Measurements from ENCODE around the gene CDCA8.
"Not testable (repeated sequence)": the region's sequence is repeated elsewhere in the genome, so short reads cannot be mapped to it uniquely, and the experiment has no call there.

DNA sequence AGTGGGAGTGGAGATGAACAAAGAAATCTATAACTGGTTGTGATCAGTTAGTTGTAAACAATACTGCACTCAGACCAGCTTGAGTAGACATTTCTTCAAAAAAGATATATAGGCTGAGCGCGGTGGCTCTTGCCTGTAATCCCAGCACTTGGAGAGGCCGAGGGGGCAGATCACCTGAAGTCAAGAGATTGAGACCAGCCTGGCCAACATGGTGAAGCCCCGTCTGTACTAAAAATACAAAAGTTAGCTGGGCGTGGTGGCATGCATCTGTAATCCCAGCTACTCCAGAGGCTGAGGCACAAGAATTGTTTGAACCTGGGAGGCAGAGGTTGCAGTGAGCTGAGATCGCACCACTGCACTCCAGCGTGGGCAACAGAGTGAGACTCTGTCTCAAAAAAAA lies 45.7 kb downstream of the CDCA8 start:
- TF ChIP-seq, protein P1, sequence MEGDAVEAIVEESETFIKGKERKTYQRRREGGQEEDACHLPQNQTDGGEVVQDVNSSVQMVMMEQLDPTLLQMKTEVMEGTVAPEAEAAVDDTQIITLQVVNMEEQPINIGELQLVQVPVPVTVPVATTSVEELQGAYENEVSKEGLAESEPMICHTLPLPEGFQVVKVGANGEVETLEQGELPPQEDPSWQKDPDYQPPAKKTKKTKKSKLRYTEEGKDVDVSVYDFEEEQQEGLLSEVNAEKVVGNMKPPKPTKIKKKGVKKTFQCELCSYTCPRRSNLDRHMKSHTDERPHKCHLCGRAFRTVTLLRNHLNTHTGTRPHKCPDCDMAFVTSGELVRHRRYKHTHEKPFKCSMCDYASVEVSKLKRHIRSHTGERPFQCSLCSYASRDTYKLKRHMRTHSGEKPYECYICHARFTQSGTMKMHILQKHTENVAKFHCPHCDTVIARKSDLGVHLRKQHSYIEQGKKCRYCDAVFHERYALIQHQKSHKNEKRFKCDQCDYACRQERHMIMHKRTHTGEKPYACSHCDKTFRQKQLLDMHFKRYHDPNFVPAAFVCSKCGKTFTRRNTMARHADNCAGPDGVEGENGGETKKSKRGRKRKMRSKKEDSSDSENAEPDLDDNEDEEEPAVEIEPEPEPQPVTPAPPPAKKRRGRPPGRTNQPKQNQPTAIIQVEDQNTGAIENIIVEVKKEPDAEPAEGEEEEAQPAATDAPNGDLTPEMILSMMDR (CRISPR knock-in tag; IDR thresholded peaks at IDR 0.05): not testable (repeated sequence)
- TF ChIP-seq ZNF746 (CRISPR knock-in tag; IDR thresholded peaks at IDR 0.05); CBX5 (CRISPR knock-in tag; IDR thresholded peaks at IDR 0.05; ENCODE audit: borderline replicate concordance); SIN3A (IDR thresholded peaks at IDR 0.05; ENCODE audit: borderline replicate concordance, low read depth, low read length): not testable (repeated sequence)
- TF ChIP-seq, protein P2, sequence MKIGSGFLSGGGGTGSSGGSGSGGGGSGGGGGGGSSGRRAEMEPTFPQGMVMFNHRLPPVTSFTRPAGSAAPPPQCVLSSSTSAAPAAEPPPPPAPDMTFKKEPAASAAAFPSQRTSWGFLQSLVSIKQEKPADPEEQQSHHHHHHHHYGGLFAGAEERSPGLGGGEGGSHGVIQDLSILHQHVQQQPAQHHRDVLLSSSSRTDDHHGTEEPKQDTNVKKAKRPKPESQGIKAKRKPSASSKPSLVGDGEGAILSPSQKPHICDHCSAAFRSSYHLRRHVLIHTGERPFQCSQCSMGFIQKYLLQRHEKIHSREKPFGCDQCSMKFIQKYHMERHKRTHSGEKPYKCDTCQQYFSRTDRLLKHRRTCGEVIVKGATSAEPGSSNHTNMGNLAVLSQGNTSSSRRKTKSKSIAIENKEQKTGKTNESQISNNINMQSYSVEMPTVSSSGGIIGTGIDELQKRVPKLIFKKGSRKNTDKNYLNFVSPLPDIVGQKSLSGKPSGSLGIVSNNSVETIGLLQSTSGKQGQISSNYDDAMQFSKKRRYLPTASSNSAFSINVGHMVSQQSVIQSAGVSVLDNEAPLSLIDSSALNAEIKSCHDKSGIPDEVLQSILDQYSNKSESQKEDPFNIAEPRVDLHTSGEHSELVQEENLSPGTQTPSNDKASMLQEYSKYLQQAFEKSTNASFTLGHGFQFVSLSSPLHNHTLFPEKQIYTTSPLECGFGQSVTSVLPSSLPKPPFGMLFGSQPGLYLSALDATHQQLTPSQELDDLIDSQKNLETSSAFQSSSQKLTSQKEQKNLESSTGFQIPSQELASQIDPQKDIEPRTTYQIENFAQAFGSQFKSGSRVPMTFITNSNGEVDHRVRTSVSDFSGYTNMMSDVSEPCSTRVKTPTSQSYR (CRISPR knock-in tag; IDR thresholded peaks at IDR 0.05; ENCODE audit: borderline replicate concordance): not testable (repeated sequence)

Measured in HepG2 (cell line).